ENCODE results near the gene SMIM12.

Gene SMIM12, protein sequence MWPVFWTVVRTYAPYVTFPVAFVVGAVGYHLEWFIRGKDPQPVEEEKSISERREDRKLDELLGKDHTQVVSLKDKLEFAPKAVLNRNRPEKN

DNA sequence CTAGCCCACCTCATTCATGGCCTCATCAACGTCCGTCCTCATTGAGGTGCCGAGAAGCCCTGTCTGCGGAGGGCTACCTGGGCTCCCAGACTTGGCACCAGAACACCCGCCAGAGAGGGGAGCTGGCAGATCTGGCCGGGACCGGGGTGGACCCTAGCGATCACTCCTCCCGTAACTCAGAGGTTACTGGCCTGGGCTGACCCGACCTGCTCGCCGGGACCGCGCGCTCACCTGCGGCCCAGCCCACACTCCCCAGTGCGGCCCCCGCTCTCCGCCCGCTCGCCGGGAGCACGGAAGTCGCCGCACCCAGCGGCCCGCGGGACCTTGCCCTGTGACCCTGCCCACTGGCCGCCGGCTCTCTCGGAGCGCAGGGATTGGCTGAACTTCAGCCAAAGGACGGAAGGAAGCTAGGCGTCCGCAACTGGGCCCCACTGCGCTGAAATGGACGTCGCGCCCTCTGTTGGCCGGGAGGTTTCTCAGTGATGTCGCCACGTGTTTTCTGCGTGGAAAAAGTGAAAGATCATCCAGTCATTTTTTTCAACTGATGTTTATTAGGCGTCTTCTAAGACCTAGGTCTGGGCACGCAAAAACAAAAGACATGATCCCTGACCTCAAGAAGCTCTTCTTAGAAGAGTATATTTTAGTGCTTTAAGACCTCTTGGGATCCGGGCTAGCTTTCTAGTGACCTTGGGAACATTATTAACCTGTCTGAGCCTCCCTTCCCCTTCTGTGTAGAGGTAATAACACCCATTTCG lies at the start of gene SMIM12:
Gene SMIM12, minus strand, starts transcription at position 304 of the 755 bp plus-strand sequence. CDS start 3,772 bp downstream, outside the sequence.
- peak; percentile 71 for DNase-seq

DNA sequence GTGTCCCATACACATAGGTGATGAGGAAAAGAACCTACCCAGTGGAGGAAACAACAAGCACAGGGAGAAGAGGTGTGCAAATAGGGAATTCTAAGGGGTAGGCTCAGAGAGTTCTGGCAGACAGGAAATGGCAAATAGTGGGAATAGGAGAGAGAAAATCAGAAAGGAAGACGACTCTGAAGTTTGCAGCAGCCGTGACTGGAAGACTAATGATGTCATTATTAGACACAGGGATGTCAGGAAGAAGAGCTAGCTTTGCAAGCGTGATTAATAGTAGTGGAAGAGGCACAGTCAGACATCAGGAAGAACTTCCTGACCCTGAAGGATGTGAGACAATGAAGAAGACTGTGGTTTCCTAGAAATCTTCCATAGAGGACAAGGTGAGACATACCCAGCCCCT lies 48.8 kb upstream of the SMIM12 start:
- no peak for DNase-seq

DNA sequence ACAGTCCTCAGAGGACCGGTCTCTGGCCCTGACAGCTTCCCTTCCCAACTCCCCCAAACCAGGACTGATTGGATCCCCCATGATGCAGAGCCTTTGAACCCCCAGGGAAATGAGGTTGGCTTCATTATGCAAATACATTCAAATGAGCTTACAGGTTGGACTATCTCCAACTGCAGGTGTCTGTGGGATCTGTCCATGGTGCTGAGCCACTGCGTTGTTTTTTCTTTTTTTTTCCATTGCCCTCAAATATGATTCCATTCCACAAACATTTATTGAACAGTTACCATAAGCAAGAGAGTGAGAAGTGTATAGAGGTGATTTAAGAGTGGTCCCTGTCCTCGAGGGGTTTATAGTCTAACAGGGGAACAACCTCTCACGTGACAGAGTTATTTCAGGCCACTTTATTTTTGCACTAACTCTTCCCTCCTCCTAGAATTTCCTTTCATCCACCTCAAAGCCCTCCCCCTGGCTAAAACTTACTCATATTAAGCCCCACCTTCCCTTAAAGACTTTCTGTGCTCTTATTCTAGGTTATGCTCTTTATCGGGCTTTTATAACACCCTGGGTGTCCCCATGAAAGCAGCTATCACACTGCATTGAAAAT lies 48.0 kb upstream of the SMIM12 start:
- DNase-seq, result no peak

GRCh38 chr1:34906756-34907155 lies 47.2 kb upstream of the SMIM12 start:
- DNase-seq, result no peak

DNA sequence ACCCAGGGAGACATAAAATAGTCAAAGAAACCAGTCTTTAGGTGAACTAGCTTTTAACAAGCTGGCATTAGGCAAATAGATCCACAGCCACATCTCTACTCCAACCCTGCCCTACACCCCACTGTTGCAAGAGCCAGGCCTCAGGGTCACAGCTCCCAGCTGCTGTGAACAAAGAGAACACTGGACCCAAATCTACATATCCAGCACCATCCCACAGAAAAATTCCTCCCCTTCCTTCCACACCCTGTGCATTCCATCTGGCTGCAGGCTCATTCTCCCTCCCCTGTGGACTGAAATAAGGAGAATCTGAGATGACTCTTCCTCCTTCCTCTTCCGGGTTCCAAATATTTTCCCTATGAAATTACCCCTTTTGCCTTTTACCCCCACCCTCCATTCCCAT lies 46.7 kb upstream of the SMIM12 start:
- no peak for DNase-seq

GRCh38 chr1:34905098-34905459 lies 45.5 kb upstream of the SMIM12 start:
- no peak for DNase-seq

DNA sequence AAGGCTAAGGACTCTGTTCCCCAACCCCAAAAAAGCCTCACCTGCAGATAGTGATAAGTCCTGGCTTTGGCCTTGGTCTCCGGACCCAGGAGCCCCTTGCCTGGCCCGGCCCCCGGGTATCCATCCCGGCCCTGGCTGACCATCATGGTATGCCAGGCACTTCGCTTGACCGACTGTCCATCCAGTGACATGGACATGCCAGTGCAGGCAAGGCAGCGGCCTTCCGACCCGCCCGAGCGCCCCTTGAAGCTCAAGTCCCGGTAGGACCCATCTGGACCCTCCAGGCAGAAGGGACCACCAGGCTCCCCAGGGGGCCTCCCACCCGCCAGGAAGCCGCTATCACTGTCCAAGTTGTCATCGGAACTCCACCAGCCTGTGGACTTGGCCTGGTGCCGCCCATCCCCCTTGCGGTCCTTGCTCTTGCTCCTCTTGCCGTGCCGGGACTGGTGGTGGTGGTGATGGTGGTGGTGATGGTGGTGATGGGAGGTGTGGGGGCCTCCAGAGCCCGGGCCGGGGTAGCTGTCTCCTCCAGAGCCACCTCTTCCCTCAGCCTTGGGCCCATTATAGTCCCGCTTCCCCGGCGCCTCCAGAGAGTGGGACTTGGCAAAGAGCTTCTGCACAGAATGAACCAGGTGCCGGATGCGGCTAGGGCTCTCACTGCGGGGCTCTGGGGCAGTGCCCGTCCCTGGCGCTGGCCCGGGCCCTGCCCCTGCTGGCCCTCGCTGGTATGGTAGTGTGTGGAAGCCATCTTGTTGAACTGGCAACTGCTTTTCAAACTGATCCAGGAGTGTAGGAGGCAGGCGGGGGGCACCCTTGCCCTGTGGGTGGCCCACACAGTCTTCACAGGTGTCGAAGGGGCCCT lies 44.9 kb upstream of the SMIM12 start:
- DNase-seq, result no peak

GRCh38 chr1:34901919-34902318 lies 42.4 kb upstream of the SMIM12 start:
- no peak for DNase-seq

GRCh38 chr1:34900775-34901502 lies 41.4 kb upstream of the SMIM12 start:
- DNase-seq, result no peak

DNA sequence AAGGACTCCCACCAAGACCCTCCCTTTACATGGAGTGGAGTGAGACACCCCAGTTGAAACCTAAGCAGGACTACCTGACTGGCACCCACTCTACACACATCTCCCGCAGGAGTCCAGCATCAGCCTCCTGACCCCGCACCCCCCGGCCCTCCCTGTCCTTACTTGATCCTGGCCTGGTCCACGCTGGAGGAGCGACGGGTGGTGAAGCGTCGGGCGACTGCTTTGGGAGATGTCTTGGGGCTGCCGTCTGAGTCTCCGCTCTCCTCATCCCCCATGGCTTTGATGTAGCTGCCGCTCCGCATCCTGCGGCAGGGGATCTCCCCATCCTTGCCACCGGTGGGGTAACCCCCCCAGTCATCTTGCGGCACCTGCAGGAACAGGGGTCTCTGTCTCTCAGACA lies 40.4 kb upstream of the SMIM12 start:
- no peak for DNase-seq

GRCh38 chr1:34899471-34899870 lies 39.9 kb upstream of the SMIM12 start:
- DNase-seq, result no peak

GRCh38 chr1:34898330-34898761 lies 38.8 kb upstream of the SMIM12 start:
- DNase-seq, result no peak

GRCh38 chr1:34896612-34897011 lies 37.1 kb upstream of the SMIM12 start:
- DNase-seq, result no peak

DNA sequence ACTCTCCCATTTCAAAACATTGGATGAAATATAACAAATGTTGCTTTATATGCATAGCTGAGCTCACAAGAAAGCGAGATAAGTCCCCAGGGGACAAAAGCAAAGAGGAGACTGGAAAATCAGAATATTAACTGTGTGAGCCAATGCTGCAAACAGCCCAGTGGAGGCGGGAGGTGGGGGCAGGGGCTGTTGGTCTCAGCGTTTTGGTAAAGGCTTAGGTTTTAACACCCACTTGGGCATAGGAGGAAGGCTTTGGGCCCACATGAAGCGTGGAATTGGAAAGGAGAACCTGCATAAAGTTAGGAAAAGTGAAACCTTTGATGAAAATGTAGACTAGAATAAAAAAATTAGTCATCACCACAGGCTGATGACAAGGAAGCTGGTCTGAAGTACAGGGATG lies 30.2 kb upstream of the SMIM12 start:
- DNase-seq, result no peak

GRCh38 chr1:34887593-34887992 lies 28.0 kb upstream of the SMIM12 start:
- DNase-seq, result no peak

DNA sequence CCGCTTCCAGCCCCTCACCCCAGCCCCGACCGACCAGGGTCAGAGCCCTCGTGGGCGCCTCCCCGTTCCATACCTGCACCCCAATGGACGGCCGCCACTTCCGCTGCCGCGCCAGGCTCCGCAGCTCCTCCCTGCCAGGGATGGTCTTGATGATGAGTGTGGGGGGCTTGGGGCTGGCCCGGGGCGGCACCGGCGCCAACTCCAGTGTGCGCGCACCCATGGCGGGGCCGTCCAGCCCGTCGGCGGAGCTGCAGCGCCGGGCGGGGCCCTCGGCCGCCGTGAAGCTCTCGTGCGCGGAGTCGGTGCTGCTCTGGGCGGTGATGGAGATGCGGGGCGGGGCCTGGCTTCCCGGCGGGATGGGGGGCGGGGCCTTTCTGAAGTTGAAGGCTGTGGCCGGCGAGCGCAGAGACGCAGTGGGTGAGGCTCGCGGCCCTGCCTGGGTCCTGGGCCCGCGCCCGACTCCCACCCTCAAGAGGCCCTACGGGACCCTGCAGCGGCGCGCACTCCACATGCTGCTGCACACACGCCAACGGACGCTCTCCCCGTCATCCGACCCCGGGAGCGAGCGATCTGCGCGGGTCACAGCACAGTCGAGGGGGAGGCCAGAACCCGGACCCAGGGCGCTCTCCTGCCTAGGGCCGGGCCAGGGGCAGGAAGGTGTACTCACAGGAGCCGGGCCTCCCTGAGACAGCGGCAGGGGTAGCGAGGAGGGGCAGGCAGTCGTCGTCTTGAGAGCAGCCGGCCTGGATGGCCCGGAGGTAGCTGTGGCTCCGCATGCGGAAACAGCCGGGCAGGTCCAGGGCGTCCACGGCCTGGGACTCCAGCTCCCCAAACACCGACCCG lies 26.1 kb upstream of the SMIM12 start:
- DNase-seq, result peak; percentile 10

GRCh38 chr1:34884961-34885360 lies 25.4 kb upstream of the SMIM12 start:
- peak; percentile 13 for DNase-seq

DNA sequence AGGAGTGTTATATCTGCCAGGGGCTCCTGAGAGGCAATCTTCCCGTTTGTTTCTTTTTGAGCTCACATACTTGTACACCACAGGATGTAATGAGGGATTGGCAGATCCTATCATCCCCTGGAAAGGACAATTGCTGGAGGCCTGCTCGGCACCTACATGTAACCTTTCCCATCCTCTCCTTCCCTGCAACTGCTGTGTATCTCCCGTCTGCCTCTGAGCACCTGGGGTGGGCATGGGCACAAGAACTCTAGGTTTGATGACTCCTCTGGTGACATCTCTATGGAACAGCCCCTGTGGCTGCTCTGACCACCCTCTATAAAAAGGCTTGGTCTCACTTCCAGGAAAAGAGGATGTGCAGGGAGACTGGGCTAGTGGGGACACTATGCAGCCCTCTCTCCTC lies 25.0 kb upstream of the SMIM12 start:
- DNase-seq, result no peak

- no peak for DNase-seq
These were observed 19.7 kb upstream of the SMIM12 start for GRCh38 chr1:34879230-34879629.

- DNase-seq, result no peak
These were observed 16.9 kb upstream of the SMIM12 start for GRCh38 chr1:34876406-34876805.

GRCh38 chr1:34874296-34874952 lies 14.9 kb upstream of the SMIM12 start:
- no peak for DNase-seq
